ENCODE results near the gene S100A8.

S100A8 gene

GRCh38 chr1:153345187-153346076 is 45.4 kb downstream of the S100A8 start:
- DNase-seq: no peak

DNA sequence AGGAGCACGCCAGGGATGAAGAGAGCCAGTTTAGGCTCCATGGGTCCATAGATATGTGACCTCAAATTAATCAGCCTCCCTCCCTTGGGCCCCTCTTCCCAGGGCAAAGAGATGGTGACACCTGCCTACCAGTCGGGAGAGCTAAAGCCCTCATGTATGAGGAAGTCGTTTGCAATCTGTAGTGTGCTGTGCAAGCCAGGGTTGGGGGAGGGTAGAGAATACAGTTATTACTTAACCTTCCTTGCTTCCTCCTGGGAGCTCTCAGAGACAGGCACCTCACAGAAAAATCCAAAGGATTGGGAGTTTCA is 46.2 kb downstream of the S100A8 start:
- no peak for DNase-seq

DNA sequence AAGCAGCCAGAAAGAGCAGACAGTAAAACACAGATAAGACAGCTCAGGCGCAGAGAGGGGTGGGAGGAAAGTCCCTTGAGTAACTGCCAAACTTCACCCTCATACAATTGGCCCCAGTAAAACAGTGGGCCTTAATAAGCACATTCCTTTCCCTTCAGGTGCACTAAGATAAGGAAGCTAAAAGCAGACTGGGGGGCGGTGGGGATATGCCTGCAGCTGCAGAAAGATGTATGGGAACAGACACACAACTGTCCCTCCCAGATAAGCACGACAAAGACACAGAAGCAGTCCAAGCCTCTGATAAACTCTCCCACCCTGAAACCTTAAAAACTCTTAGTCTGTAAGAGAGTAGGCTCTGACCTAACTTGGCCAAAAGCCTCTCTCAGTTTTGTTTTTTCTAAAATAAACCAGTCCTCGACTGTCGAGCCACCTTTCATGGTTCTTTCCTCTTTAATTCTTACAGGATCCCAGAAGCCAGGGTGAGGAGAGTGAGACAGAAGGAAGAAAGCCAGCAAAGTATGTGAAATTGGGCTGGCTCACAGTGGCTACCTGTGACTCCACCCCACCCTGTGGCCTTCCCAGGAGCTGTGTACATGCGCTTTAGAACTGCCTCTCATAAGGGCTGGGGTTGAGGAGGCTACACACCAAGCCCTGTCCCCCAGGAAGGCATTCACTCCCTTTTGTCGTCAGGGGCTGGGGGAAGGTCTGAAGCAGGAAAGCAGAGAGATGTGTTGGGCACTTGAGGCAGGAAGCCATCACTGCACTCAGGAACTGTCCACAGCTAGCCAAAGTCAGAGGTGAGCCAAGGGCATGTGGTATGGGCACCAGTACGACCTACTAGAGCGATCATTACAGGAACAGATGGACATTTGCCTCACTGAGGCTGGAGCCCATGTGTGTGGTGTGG is 46.8 kb downstream of the S100A8 start:
- no peak for DNase-seq

- no peak for DNase-seq
Measured at GRCh38 chr1:153343040-153343681, 47.7 kb downstream of the S100A8 start.

DNA sequence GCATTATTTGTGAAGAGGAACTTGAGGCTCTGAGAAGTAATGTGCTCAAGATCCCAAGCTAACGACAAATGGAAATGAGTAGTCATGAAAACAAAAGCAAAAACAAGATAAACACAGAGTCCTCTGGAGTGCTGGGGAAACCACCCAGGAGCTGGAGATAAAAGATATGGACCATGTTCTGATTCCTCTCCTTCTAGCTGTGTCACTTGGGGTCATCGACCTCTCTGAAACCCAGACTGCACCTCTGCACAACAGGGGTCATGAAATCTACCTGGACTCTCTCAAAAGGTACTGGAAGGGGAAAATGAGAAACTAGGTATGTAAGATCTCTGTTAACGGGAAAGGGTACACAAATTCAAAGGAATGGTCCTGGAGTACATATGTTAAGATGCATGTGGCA is 48.7 kb downstream of the S100A8 start:
- no peak for DNase-seq

DNA sequence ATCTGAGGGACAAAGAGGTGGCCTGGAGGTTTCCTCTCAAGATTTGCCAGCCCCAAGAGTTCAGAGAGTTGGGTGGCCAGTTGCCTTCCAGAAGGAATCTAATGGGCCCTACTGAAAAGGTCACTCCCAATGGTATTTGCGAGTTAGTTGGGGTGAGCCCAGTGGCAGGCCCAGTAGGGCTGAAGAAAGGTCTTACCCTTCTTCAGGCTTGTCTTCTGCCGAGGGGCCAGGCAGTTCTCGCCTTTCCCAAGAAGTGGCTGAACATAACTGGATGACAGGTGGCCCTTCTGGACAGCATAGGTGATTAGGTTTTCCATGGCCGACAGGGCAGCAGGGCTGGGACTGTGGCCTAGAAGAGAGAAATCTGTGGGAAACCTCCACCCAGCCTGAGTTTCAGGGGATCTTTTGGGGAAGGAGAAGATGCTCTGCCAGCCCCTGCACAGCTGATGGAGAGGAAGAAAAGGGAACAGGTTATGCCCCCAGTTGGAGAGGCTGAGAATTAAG is 49.4 kb downstream of the S100A8 start:
- DNase-seq: no peak

DNA sequence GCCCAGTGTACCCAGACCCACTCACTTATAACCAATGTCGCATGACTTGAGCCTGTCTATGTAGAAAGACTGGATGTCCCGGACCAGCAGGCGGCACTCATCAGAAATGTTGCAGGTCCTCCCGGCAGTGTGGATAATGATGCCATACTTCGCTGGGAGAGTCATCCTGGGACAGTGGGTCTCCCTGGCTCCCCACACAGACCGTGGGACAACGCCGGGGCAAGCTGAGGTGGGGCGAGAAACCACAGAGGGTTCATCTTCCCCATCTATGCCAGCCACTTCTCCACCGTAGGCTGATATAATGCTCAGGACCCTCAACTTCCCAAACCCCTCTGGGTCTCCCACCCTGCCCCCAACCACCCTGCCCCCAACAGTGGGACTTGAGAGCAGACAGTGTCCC is 50.5 kb downstream of the S100A8 start:
- no peak for DNase-seq
